RKO (cell line): Measurements from ENCODE around the gene CELA1.
A peak's percentile ranks its signal among the peaks of the same experiment; 100 is the strongest.
"Not testable (repeated sequence)": the region's sequence is repeated elsewhere in the genome, so short reads cannot be mapped to it uniquely, and the experiment has no call there.

Experiments
- DNase-seq: peaks from one replicate; pipeline ENCODE4 v3.0.0-alpha.2; 2016; ENCODE audit warnings: low spot score

Gene CELA1

DNA sequence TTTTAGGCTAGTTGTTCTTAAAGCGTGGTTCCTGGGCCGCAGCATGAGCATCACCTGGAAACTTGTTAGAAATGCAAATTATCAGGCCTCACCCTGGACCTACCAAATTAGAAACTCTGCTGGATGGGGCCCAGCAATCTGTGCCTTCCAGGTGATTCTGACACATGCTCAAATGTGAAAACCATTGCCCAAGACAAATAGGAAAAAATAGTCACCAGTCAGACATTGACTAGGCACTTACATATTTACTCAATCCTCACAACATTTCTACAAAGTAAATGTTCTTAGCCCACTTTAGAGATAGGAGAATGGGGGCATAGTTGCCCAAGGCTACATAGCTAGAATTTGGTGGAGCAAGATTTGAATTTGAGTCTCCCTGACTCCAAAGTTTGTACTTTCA, 3.3 kb downstream of the CELA1 start:
- no peak for DNase-seq

- DNase-seq, result no peak
Observed at GRCh38 chr12:51342416-51342815, 4.1 kb downstream of the CELA1 start.

DNA sequence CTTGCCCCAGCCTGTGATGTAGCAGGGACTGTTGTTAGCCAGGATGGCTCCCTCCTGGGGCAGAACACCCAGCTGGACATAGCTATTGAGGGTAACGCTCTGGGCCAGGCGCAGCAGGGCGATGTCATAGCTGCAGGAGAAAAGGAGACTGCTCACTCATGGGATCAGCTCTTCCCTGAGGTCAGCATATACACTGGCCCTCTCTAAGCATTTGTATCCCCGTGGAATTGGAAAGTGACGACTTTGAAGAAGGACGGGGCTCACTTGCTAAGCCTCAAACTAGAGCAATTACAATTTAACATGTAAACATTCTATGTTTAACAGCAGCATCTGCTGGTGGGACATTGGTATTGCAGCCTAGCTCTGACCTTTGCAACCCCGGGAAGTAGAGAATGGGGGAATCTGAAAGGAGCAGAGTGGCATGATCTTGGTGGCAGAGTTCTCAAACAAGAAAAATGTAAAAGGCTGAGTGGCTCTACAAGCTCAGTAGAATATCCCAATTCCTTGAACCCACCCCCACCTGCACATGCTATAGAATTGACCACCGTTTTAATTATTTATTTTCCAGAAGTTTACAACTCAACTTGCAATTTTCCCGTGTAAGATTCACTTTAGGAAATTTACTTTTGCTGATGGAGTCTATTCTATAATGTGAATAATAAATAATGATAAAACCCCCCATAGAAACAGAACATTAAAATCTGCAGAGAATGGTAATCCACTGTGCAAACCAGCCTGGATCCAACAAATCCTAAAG, 5.0 kb downstream of the CELA1 start:
- peak; percentile 82 for DNase-seq

DNA sequence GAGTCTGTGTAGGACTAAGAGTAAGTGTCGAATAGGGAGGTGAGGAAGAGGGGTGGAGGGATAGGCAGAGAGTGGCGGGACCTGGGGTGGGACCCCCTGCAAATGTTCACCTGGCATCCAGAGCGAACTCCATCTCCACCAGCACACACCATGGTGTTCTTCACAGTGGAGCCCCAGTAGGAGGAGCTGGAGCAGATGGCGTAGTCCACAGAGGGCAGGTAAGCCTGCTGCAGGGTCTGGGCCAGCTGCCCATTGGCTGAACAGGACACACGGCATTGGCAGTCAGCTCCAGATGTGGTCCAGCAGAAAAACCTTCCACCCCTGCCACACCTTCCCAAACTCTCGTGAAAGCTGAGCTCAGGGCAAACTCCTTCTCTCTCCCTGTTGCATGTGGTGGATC, 6.7 kb downstream of the CELA1 start:
- DNase-seq, result no peak

DNA sequence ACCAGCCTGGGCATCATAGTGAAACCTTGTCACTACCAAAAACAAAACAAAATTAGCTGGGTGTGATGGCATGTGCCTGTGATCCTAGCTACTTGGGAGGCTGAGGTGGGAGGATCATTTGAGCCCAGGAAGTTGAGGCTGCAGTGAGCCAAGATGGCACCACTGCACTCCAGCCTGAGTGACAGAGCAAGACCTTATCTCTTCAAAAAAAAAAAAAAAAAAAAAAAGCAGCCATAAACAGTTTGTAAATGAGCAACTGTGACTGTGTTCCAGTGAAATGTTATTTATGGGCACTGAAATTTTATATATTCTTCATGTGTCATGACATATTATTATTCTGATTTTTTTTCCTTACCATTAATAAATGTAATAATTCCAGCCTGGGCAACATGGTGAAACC, 9.1 kb downstream of the CELA1 start:
- DNase-seq, result not testable (repeated sequence)

GRCh38 chr12:51335931-51336330, 10.5 kb downstream of the CELA1 start:
- no peak for DNase-seq

GRCh38 chr12:51334764-51335163, 11.7 kb downstream of the CELA1 start:
- no peak for DNase-seq

DNA sequence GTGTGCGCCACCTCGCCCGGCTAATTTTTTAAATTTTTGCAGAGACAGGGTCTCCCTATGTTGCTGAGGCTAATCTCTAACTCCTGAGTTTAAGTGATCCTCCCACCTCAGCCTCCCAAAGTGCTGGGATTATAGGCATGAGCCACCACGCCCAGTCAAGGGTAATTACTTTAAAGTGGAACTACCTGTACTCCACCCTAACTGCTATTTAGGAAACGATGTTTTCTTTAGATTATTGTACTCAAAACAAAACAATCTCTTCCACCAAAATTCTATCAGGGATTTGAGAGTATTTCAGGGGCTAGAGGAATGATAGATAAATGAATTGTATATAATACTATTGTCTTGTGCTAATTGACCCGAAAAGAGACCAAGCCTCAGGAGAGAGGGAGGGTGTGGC, 12.9 kb downstream of the CELA1 start:
- no peak for DNase-seq

DNA sequence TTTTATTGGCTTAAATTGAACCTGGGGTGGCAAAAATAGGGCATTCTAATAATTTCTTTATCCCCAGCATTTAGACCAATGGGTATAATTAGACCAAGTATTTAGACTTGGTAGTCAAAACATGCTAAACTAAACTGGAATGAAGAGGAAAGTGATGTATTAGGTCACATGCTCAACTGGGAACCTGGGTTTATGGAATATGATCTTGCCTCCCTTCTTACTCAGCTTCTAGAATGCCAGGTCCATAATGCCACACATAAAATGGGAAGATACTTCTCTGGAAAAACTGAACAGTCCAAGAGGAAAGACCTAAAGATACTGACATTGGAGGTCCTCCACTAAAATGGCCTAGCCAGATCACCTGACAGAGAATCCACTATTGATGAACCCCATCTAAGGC, 16.3 kb downstream of the CELA1 start:
- DNase-seq, result no peak

DNA sequence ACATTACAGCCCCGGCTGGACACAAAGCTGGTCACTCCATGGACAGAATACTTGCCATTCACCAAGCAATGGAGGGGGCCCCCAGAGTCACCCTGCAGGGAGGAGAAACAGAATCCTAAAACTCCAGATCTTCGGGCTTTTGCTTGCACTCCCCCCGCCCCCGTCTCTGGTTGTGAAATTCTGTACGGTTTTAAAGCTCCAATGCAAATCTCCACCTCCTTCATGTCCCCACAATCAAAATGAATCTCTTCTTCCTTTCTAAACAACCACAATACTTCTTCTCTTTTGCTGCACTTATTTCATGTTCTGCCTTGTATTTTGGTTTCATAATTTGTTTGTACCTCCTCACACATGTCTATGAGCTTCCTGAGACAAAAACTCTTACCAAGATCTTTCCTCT, 16.7 kb downstream of the CELA1 start:
- DNase-seq, result no peak

GRCh38 chr12:51328587-51328986, 17.9 kb downstream of the CELA1 start:
- DNase-seq, result no peak

DNA sequence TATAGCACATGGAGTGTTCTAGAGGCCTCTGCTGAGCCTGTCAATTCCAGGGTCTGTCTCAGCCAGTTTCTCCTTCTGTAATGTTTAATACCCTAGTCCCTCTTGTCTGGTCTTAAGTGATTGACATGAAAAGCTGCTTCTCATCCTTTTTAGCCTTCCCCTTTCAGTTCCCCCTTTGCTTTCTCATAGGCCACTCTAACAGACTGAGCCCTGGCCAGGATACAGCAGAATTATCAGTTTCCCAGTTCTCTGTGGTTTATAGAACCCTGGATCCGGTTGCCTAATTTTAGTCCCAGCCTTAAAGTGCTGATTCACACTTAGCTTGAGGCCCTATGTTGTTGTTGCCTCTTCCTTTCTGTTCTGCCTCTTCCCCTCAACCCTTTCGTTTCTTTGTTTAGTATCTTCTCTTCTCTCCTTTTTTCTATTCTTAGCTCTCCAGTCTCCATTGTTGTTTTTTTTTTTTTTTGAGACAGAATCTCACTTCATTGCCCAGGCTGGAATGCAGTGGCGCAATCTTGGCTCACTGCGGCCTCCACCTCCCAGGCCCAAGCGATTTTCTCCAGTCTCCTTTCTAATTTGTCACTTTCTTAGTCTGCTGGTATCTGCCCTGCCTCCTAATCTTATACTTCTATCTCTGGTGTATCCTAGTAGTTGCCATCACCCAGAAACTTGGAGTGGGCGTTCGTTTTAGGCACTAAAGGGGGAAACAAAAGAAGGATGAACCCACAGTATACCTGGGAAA, 19.6 kb downstream of the CELA1 start:
- DNase-seq, result no peak

- DNase-seq, result no peak
Observed at GRCh38 chr12:51324953-51325352, 21.5 kb downstream of the CELA1 start.

DNA sequence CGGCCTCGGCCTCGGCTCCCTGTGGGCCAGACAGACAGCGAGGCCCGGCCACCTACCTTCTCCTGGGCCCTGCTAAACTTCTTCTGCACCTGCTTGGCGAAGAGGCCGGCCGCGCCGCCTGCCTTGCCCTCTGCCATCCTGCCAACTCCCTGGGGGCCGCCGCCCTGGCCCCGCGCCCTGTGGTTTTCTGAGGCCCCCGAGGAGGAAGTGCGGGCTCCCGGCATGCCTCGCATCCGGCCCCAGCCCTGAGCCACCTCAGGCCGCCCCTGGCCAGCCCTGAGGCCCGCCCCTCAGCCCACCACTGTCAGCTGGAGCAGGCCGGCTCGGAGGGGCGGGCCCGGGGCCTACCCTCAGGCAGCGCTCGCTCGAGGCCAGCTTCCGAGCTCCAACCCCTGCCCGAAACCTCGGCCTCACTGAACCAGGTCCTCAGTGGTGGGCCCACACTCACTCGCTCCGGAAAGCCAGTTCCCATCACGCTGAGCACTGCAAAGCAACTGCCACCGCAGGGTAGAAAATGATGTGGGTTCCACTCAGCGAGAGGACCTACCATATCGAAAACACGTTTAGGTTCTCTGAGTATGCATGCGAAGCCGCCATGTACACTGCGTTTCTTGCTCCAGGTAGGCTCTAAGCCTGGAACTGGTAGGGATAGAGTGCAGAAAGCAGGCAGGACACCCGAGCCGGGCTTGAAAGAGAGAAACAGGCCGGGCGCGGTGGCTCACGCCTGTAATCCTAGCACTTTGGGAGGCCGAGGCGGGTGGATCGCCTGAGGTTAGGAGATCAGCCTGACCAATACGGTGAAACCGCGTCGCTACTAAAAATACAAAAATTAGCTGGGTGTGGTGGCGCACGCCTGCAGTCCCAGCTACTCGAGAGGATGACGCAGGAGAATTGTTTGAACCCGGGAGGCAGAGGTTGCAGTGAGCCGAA, 22.2 kb downstream of the CELA1 start, which contains the start of gene BIN2:
Gene BIN2 (minus strand): TSS at position 209 of the 930 bp plus-strand sequence. CDS start 72 bp downstream, at position 137.
- DNase-seq, result no peak

DNA sequence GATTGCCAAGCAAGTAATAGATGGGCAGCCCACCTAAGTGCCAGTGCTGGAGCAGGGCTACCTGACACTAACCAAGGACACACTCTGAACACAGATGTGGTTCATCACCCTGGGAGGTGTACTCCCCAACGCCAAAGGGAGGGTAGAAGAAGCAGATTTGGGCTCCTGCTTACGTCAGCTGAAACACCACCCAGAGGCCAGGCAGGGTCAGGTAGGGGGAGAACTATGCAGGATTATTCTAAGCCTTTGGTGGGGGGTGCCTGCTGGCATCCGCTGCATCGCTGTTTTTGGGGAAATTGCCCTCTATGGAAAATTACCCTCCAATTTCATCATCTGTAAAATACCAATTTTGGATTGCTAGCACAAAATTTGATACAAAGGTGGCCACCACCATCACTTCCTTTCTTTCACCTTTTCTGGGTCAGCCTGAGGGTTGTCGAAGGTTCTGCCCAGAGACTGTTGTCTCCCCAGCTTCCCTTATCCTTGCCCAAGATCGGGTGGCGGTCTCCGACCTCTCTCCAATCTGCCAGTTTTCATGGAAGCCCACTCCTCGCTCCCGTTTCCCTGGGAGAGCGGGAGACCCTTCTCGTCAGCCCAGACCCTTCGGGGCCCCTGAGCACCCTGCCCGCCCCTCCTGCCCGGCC, 23.0 kb downstream of the CELA1 start:
- no peak for DNase-seq

GRCh38 chr12:51322452-51322851, 24.0 kb downstream of the CELA1 start:
- no peak for DNase-seq

- no peak for DNase-seq
Observed at GRCh38 chr12:51321882-51322281, 24.6 kb downstream of the CELA1 start.

DNA sequence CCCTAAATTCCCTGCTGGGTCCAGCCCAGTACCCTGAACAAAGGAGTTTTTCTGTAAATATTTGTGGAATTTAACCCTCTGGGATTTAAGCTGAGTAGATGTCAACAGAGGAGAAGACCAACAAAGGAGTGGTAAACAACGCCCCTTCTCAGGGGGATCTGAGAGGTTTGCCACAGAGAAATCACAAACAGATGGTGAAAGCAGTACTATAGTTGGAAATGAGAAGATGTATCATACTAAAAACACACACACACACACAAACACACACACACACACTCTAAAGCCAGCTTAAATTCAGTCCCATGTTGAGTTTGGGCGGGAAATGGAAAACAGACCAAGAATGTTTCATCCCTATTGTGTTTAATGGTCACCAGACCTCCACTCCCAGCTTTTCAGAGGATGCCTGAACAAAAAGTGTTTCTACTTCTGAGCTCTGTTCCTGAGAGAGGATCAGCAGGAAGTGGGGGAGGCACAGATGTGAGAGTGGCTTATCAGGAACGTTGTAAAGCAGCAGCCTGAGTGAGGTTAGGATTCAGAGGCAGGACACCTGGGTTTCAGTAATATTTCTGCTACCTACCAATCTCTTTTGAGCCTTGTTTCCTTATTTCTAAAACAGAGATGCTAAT, 25.7 kb downstream of the CELA1 start:
- DNase-seq, result no peak

DNA sequence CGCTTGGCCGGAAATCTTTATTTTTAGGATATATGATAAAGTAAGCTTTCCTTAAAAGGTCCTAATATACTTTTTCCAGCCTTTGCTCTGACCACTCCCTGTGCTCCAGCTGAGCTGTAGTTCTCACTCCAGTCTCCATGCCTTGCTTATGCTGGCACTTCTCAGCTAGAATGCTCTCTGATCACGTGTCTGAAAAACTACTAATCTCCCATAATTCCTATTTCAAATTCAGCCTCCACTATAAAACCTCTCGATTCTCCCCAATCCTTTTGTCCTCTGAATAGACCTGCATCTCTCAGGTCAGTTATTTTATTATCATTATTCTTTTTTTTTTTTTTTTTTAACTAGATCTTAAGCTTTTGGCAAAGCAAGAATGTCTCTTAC, 26.2 kb downstream of the CELA1 start:
- DNase-seq, result no peak

DNA sequence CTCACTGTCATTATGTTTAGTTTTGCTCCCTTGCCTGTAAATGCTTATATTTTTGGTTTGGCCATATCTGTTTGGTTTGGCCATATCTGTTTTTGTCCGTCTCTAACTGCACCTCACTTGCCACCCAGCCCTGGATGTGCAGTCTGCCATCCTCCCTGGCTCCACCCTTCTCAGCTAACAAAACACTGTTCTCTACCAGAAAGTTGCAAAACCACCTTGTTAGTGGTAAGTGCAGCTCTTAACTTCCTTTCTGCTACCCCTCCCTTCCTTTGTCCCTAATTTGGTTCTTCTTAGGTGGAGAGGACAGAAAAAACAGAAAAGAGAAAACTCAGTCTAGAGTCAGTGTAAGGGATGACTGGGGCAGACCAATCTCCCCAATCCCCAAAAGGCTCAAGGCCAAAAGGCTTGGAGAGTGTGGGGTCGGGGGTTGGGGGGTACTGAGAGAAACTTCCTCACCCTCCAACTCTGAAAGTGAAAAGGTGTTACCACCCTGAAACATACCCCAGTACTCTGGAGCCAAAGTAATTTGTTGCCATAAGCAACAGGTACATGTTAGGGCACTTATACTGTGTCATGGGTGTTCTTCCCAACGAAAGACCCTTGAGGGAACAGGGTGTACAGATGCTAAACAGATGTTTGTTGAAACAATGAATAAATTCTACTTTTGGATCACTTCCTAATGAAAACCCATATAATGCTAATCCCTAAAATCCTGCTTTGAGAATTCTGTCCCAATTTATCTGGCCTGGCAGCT, 27.5 kb downstream of the CELA1 start:
- no peak for DNase-seq
